WERI-Rb-1 (cell line): ENCODE results near the gene GYPE.
"Not testable (repeated sequence)": the region's sequence is repeated elsewhere in the genome, so short reads cannot be mapped to it uniquely, and the experiment has no call there.

Experiments used
- DNase-seq: peaks from one replicate; pipeline ENCODE4 v3.0.0-alpha.2; 2020
- H3K27ac ChIP-seq: fragments of 250-450 bp; sonication (Bioruptor Pico); 2 replicates; pipeline ENCODE4 v1.5.1; 2020; ENCODE audit warnings: mild to moderate bottlenecking, moderate library complexity
- H3K27me3 ChIP-seq: fragments of 250-450 bp; sonication (Bioruptor Pico); 2 replicates; pipeline ENCODE4 v1.5.1; 2021; ENCODE audit warnings: mild to moderate bottlenecking, low read depth, moderate library complexity; ENCODE audit not compliant: insufficient read depth, severe bottlenecking
- H3K36me3 ChIP-seq: fragments of 250-450 bp; sonication (Bioruptor Pico); 2 replicates; pipeline ENCODE4 v1.5.1; 2020; ENCODE audit warnings: mild to moderate bottlenecking, moderate library complexity
- H3K4me3 ChIP-seq: 2 replicates; pipeline ENCODE4 v1.5.1; 2011; ENCODE audit warnings: low read depth, mild to moderate bottlenecking, control low read depth, low read length
- H3K9me3 ChIP-seq: fragments of 250-450 bp; sonication (Bioruptor Pico); 2 replicates; pipeline ENCODE4 v1.5.1; 2021; ENCODE audit warnings: mild to moderate bottlenecking, moderate library complexity; ENCODE audit not compliant: severe bottlenecking
- TF ChIP-seq, protein P1 (sequence below): IDR thresholded peaks from 2 replicates; pipeline ENCODE4 v1.5.1; 2011; ENCODE audit warnings: low read depth, mild to moderate bottlenecking, control low read depth, inconsistent platforms, low read length

Gene GYPE

DNA sequence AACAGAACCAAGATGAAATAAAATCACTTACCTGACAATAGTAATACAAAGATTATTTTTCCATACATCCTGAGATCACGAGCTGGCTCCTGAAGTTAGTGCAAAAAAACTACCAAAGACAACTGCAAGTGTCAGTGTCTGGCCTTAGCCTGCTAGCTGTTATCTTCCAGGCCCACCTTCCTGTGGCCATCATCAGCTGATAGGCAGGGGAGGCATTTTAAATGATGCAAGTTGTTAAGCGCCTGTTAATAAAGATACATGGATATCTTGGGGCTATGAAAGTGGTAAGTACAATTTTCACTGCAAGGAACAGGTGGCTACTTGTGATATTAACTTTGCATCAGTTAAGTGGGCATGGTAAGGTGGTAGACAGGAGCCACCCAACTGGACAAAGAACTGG is at the start of gene GYPE:
TSS of gene GYPE (minus strand) at position 120 of the 400 bp plus-strand sequence. CDS start at position 68, 52 bp downstream.
- H3K27ac ChIP-seq, DNase-seq, H3K27me3 ChIP-seq, H3K4me3 ChIP-seq, H3K9me3 ChIP-seq, H3K36me3 ChIP-seq: not testable (repeated sequence)

DNA sequence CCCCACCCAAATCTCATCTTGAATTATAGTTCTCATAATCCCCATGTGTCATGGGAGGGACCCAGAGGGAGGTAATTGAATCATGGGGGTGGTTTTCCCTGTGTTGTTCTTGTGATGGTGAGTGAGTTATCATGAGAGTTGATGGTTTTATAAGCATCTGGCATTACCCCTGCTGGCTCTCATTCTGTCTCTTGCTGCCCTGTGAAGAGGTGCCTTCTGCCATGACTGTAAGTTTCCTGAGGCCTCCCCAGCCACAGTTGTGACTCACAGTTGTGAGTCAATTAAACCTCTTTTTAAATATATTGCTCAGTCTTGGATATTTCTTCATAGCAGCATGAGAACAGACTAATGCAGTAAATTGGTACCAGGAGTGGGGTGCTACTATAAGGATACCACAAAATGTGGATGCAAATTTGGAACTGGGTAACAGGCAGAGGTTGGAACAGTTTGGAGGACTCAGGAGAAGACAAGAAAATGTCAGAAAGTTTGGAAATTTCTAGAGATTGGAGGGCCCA is 46.2 kb upstream of the GYPE start:
- not testable (repeated sequence) for H3K9me3 ChIP-seq, DNase-seq, H3K27me3 ChIP-seq, H3K27ac ChIP-seq, H3K4me3 ChIP-seq, H3K36me3 ChIP-seq

DNA sequence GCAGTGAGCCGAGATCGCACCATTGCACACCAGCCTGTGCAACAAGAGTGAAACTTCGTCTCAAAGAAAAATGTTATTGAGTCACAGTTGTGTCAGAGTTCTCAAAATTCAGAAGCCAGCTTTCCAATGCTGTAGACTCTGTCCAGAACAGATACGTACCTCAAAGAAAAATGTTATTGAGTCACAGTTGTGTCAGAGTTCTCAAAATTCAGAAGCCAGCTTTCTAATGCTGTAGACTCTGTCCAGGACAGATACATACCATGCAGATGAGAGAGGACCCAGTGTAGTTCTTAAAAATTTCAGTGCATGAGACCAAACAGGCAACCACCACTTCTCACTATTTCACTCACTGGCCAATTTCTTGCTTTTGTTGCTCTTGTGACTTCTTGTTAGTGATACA is 45.6 kb upstream of the GYPE start:
- not testable (repeated sequence) for H3K27ac ChIP-seq, H3K9me3 ChIP-seq, H3K36me3 ChIP-seq, H3K4me3 ChIP-seq, DNase-seq, H3K27me3 ChIP-seq

DNA sequence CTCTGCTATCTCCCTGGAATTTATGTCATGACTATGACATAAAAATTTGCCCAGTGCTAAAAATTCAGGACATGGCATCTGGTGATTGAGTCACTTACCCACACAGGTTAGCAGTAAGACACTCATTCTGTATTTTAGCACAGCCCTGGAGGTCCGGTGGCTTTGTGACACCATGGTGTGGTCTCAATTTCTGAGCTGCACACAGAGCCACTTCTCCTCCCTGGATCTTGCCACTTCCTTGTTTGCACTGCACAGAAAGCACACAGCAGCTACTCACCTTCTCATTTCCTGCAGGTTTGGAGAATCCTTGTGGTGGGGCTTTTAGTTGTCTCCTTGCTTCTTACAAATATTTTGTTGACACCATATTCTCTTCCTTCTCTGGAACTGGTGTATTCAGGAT is 44.8 kb upstream of the GYPE start:
- not testable (repeated sequence) for H3K9me3 ChIP-seq, DNase-seq, H3K4me3 ChIP-seq, H3K27ac ChIP-seq, H3K36me3 ChIP-seq, H3K27me3 ChIP-seq

DNA sequence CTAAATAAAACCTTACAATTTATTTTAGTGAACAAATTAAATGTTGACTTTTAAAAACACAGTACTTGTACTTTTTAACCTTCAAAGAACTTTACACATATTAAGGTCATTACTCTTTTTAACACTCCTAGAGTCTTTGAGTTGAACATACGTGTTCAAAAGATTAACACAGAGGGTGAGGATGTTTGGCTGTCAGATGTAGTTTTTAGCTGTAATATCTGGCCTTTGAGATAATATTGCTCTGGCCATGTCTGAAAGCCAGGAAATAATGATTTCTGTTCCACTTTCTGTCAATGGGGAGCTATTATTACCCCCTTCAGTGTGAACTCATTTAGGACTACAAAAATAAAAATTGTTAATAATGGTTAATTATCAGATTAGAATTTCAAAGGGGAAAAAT is 42.1 kb upstream of the GYPE start:
- not testable (repeated sequence) for H3K27me3 ChIP-seq, H3K9me3 ChIP-seq, H3K27ac ChIP-seq, DNase-seq, H3K4me3 ChIP-seq, H3K36me3 ChIP-seq

DNA sequence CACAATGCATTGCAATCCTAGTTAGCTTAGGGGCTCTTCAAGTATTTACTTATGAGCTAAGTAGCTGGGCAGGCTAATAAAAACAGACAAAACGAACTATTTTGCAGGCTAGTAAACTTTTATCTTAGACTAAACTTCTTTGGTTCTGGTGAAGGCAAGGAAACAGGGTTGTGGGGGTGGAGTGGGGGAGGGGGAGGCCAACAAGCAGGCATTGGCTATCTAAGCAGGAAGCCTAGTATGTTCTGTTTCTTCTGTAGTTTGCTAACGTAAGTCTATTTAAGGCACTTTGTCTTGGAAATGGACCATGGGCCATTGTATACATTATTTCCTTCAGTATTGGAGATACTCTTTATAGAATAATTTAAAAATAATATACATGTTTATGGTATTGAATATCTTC is 35.3 kb upstream of the GYPE start:
- H3K9me3 ChIP-seq, H3K36me3 ChIP-seq, H3K4me3 ChIP-seq, H3K27me3 ChIP-seq, H3K27ac ChIP-seq, DNase-seq: not testable (repeated sequence)

DNA sequence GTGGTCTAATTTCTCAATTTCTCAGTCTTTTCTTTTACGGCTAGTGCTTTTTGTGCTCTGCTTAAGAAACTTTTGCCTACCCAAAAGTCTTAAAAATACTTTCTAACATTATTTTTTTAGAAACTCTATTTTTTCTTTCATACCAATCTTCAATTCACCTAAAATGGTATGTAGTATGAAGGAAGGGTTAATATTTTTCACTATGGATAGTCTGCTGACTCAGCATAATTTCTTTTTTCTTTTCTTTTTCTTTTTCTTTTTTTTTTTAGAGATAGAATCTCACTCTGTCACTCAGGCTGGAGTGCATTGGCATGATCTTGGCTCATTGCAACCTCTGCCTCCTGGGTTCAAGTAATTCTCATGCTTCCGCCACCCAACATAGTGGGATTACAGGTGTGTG is 34.2 kb upstream of the GYPE start:
- TF ChIP-seq, protein P1, sequence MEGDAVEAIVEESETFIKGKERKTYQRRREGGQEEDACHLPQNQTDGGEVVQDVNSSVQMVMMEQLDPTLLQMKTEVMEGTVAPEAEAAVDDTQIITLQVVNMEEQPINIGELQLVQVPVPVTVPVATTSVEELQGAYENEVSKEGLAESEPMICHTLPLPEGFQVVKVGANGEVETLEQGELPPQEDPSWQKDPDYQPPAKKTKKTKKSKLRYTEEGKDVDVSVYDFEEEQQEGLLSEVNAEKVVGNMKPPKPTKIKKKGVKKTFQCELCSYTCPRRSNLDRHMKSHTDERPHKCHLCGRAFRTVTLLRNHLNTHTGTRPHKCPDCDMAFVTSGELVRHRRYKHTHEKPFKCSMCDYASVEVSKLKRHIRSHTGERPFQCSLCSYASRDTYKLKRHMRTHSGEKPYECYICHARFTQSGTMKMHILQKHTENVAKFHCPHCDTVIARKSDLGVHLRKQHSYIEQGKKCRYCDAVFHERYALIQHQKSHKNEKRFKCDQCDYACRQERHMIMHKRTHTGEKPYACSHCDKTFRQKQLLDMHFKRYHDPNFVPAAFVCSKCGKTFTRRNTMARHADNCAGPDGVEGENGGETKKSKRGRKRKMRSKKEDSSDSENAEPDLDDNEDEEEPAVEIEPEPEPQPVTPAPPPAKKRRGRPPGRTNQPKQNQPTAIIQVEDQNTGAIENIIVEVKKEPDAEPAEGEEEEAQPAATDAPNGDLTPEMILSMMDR = no peak
- no peak for DNase-seq
- H3K9me3 ChIP-seq = no peaks in the 10 kb centered on the region
- no peak overlapping the region for H3K27ac ChIP-seq
- no peak overlapping the region for H3K4me3 ChIP-seq
- no peaks in the 10 kb centered on the region for H3K36me3 ChIP-seq
- H3K27me3 ChIP-seq = no peaks in the 10 kb centered on the region

DNA sequence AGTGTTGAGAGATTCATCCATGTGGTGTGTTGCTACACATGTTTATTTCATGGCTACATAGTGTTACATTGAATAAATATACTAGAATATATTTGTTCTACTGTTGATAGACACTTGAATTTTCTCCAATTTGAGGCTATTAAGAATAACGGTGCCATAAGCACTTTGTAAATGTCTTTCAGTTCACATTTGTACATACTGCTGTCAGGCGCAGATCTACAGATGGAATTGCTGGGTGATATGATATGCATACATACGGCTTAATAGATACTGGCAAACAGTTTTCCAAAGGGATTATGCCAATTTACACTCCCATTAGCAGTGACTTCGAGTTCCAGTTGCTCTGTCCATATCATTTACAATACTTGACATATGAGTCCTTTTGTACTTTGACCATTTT is 33.5 kb upstream of the GYPE start:
- not testable (repeated sequence) for H3K27me3 ChIP-seq, H3K9me3 ChIP-seq, H3K27ac ChIP-seq, H3K36me3 ChIP-seq, DNase-seq, H3K4me3 ChIP-seq

DNA sequence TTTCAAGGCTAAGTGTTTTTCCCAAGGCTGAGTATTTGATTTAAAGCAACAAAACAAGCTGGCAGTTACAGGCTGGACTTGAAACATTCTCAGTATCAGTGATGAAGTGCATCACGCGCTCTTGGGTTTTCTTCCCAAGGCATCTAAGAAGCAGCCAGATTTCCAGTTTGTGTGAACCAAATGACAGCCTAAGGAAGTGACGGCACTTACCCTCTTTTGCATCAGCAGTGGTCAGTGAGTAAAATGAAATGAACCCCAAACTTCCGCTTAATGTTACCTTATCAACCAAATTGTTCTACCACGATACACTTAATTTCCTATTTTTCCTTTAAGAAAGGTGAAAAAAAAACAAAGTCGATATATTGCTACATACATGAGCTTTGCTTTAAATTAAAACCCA is 15.8 kb upstream of the GYPE start:
- Histone ChIP-seq H3K36me3 (no peaks in the 10 kb centered on the region), H3K4me3 (no peak overlapping the region), H3K27ac (no peak overlapping the region), H3K27me3 (no peaks in the 10 kb centered on the region), H3K9me3 (no peaks in the 10 kb centered on the region)
- no peak for DNase-seq
- TF ChIP-seq, protein P1 = no peak

DNA sequence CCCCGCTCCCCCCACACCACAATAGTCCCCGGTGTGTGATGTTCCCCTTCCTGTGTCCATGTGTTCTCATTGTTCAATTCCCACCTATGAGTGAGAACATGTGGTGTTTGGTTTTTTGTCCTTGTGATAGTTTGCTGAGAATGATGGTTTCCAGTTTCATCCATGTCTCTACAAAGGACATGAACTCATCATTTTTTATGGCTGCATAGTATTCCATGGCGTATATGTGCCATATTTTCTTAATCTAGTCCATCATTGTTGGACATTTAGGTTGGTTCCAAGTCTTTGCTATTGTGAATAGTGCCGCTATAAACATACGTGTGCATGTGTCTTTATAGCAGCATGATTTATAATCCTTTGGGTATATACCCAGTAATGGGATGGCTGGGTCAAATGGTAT is 11.1 kb upstream of the GYPE start:
- H3K4me3 ChIP-seq, H3K27ac ChIP-seq, H3K9me3 ChIP-seq, DNase-seq, H3K36me3 ChIP-seq, H3K27me3 ChIP-seq: not testable (repeated sequence)

DNA sequence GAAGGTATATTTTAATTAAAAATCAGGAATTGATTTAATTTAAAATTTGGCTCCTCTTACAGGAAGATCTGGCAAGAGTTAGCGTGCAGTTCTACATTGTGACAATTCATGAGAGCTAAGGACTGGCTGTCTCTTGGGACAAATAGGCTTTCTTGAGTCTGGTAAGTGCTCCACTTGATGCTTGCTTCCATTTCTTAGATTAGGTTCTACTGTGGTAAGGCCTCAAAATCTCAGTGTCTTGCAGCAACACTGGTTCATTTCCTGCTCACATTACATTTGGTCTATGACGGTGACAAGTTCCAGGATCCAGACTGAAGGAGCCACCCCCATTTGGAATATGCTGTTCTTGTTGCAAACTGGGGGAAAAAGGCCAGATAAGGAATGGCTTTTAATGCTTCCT is 7.1 kb upstream of the GYPE start:
- not testable (repeated sequence) for H3K36me3 ChIP-seq, H3K27me3 ChIP-seq, H3K27ac ChIP-seq, H3K9me3 ChIP-seq, DNase-seq, H3K4me3 ChIP-seq

DNA sequence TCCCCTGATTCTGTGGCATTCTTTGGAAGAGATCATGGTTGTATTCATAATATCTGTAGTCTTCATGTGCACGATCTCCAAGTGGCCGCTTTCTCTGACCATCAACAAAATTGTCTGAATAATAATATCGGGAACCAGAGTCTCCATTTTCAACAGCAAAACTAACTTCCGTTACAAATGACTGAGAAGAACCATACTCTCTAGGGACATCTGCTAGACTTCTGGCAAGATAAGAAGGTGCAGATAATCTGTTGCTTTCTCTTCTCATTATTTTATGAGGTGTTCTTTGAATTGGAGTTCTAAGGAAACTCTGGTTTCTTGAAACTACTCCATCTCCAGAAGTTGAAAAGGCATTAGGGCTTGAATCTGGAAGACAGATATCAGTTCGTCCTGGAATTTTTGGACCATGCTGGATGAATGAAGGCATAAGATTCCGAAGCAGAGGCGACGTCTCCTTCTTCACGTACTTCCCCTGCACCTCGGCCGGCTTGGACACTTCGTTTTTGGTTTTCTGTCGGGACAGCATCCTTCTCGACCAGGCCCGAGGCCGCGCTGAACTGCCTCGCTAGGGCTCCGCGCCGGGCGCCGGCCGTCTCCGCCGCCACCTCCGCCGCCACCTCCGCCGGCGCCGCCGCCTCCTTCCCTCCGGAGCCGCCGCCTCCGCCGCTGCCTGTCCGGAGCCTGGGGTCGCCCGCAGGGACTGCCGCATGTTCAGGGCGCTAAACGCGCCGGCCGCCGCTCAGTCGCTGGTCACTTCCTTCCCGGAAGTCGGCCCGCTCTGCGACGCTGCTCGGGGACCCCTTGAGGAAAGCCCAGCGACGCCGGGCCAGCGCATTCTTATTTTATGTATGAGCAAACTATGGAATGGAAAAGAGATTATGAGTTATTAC is 6.4 kb upstream of the GYPE start:
- not testable (repeated sequence) for H3K27me3 ChIP-seq, H3K9me3 ChIP-seq, H3K36me3 ChIP-seq, H3K27ac ChIP-seq, DNase-seq, H3K4me3 ChIP-seq

DNA sequence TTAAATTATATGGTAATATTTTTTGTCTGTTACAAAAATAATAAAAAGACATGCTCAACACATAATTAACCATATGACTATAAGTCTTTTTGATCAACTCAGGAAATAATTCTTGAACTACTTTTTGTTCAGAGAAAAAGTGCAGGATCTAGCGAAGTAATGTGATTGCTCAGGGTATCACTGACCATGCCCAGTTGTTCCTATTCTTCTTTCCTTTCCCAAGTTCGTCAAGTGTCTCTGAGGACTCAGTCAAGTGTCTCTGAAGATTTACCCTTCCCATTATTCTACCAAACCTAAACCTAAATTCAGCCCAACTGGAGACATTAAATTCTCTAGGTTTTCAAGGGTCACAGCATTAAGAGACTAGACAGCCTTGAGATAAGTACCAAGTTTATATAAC is 5.5 kb upstream of the GYPE start:
- H3K9me3 ChIP-seq, H3K27ac ChIP-seq, DNase-seq, H3K27me3 ChIP-seq, H3K36me3 ChIP-seq, H3K4me3 ChIP-seq: not testable (repeated sequence)
